ENCODE results near the gene PDE1A. TPM values are rescaled to one million over a fixed set of nuclear protein-coding genes. Genes with fewer than 3 reads are reported as not detected.

Gene PDE1A
- total RNA-seq, 2 experiments from 2014 or later, result not detected

DNA sequence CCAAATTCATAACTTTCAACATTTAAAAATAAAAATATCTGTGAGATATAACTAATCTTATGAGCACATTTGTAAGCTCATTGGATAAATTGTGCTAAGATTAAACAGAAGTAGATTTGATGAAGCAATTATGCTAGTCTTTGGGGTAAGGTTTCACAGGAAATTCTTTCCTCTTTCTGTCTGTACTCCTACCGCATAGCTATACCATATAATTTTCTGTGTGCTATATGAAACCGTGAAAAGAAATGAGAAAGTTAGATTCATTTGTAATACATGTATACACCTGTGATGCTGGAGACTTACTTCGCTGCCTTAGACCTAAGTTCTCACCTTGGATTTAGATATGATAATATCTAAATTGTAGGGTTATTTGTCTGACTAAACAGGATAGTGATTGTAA, 256.5 kb downstream of the PDE1A start:
- ChIA-PET CTCF (no interaction called here), POLR2A (no interaction called here)
- H3K27ac Mint-ChIP-seq, result no peak overlapping the region
- Histone ChIP-seq H3K4me3 (ENCODE audit: low read length) (no peak overlapping the region), H3K9me3 (ENCODE audit: control insufficient read depth in 1 of 2, insufficient read depth in 1 of 2, low read length in 2 of 2) (no peaks in the 10 kb centered on the region), H3K4me1 (ENCODE audit: insufficient read depth, low read length) (no peaks in the 10 kb centered on the region), H3K27me3 (ENCODE audit: control insufficient read depth in 1 of 2, insufficient read depth in 2 of 2, low read length in 2 of 2) (no peaks in the 10 kb centered on the region), H3K36me3 (ENCODE audit: insufficient read depth, low read length) (no peaks in the 10 kb centered on the region), H3K27ac (ENCODE audit: low read depth in 1 of 2, low read length in 2 of 2) (no peak overlapping the region)
- DNase-seq (no peak), ATAC-seq (ENCODE audit: poor library complexity) (no peak)
- TF ChIP-seq, protein P1, sequence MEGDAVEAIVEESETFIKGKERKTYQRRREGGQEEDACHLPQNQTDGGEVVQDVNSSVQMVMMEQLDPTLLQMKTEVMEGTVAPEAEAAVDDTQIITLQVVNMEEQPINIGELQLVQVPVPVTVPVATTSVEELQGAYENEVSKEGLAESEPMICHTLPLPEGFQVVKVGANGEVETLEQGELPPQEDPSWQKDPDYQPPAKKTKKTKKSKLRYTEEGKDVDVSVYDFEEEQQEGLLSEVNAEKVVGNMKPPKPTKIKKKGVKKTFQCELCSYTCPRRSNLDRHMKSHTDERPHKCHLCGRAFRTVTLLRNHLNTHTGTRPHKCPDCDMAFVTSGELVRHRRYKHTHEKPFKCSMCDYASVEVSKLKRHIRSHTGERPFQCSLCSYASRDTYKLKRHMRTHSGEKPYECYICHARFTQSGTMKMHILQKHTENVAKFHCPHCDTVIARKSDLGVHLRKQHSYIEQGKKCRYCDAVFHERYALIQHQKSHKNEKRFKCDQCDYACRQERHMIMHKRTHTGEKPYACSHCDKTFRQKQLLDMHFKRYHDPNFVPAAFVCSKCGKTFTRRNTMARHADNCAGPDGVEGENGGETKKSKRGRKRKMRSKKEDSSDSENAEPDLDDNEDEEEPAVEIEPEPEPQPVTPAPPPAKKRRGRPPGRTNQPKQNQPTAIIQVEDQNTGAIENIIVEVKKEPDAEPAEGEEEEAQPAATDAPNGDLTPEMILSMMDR (IDR thresholded peaks at IDR 0.05), result no peak
- no peaks in the 10 kb centered on the region for H3K4me1 Mint-ChIP-seq (ENCODE audit: low read depth)
- no peaks in the 10 kb centered on the region for H3K9me3 Mint-ChIP-seq
- intact Hi-C loops (cut with DNase I, micrococcal nuclease), result no loop called here
- H3K27me3 Mint-ChIP-seq, result peaks cover 8% of the 10 kb centered on the region
- H3K36me3 Mint-ChIP-seq (ENCODE audit: low read depth), result no peaks in the 10 kb centered on the region
- H3K4me3 Mint-ChIP-seq, result no peak overlapping the region

DNA sequence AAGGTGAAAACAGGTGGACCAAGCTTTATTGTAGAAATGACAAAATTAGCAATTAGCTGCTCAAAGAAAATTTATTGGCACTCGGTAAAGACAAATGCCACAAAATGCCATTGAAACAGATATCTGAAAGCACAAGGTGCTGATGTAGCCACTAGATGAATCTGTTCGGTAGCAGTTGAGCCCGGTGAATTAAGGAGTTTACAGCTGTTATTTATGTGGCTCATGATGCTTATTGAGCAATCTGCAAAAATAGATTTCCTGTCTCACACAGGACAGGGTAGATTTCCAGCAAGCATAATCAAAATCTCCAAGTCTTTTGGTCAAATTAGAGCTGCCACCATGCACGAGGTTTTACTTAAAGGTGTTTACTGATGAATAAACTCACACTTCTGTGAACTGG, 259.0 kb downstream of the PDE1A start:
- intact Hi-C loops (cut with DNase I, micrococcal nuclease), result no loop called here
- ATAC-seq (ENCODE audit: poor library complexity) (no peak), DNase-seq (no peak)
- POLR2A ChIA-PET, result no interaction called here
- Mint-ChIP-seq H3K4me1 (ENCODE audit: low read depth) (no peaks in the 10 kb centered on the region), H3K36me3 (ENCODE audit: low read depth) (no peaks in the 10 kb centered on the region), H3K9me3 (no peaks in the 10 kb centered on the region), H3K4me3 (no peak overlapping the region), H3K27me3 (peaks cover 8% of the 10 kb centered on the region), H3K27ac (no peak overlapping the region)
- H3K36me3 ChIP-seq (ENCODE audit: insufficient read depth, low read length), result no peaks in the 10 kb centered on the region
- H3K4me1 ChIP-seq (ENCODE audit: insufficient read depth, low read length), result no peaks in the 10 kb centered on the region
- H3K4me3 ChIP-seq (ENCODE audit: low read length), result no peak overlapping the region
- H3K27ac ChIP-seq (ENCODE audit: low read depth in 1 of 2, low read length in 2 of 2), result no peak overlapping the region
- CTCF ChIA-PET, result no interaction called here
- no peaks in the 10 kb centered on the region for H3K27me3 ChIP-seq (ENCODE audit: control insufficient read depth in 1 of 2, insufficient read depth in 2 of 2, low read length in 2 of 2)
- TF ChIP-seq, protein P1 (IDR thresholded peaks at IDR 0.05), result no peak
- H3K9me3 ChIP-seq (ENCODE audit: control insufficient read depth in 1 of 2, insufficient read depth in 1 of 2, low read length in 2 of 2), result no peaks in the 10 kb centered on the region

- CTCF ChIA-PET, result no interaction called here
- no peak overlapping the region for H3K4me3 Mint-ChIP-seq
- no peaks in the 10 kb centered on the region for H3K4me1 Mint-ChIP-seq (ENCODE audit: low read depth)
Measured at GRCh38 chr2:182166841-182167240, 260.0 kb downstream of the PDE1A start.

More at GRCh38 chr2:182166841-182167240, 260.0 kb downstream of the PDE1A start:
- no peak overlapping the region for H3K27ac Mint-ChIP-seq
- H3K9me3 Mint-ChIP-seq, result no peaks in the 10 kb centered on the region
- POLR2A ChIA-PET, result no interaction called here
- intact Hi-C loops (cut with DNase I, micrococcal nuclease), result no loop called here
- H3K4me1 ChIP-seq (ENCODE audit: insufficient read depth, low read length), result no peaks in the 10 kb centered on the region
- DNase-seq, result no peak
- H3K4me3 ChIP-seq (ENCODE audit: low read length), result no peak overlapping the region
- peaks cover 8% of the 10 kb centered on the region for H3K27me3 Mint-ChIP-seq
- H3K36me3 Mint-ChIP-seq (ENCODE audit: low read depth), result no peaks in the 10 kb centered on the region
- no peaks in the 10 kb centered on the region for H3K27me3 ChIP-seq (ENCODE audit: control insufficient read depth in 1 of 2, insufficient read depth in 2 of 2, low read length in 2 of 2)
- H3K9me3 ChIP-seq (ENCODE audit: control insufficient read depth in 1 of 2, insufficient read depth in 1 of 2, low read length in 2 of 2), result no peaks in the 10 kb centered on the region
- H3K36me3 ChIP-seq (ENCODE audit: insufficient read depth, low read length), result no peaks in the 10 kb centered on the region
- TF ChIP-seq, protein P1 (IDR thresholded peaks at IDR 0.05), result no peak
- H3K27ac ChIP-seq (ENCODE audit: low read depth in 1 of 2, low read length in 2 of 2), result no peak overlapping the region
- no peak for ATAC-seq (ENCODE audit: poor library complexity)
